ENCODE results near the gene NLRC5. TPM values are rescaled to one million over a fixed set of nuclear protein-coding genes. Genes with fewer than 3 reads are reported as not detected.

NLRC5 gene
- total RNA-seq, 1 experiment from 2014 or later, result 2.4 TPM

DNA sequence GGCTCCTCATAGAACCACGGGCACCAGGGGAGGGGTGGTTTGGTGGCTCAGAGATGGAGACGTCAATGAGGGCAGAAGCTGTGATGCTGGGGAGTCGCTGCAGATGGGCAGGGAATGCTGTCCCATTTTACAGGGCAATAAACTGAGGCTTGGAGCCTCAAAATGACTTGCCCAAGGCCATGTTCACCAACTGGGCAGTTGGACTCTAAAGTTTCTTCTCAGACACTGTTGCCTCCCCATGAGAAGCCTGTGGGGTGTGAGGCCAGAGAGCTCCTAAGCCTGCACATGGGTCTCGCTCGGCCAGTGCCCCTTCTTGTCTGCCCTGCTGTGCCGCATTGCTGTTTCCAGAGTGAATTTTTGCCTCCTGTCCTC, 141.6 kb downstream of the NLRC5 start:
- H2AK5ac ChIP-seq (ENCODE audit: insufficient read length, low read length), result no peak overlapping the region
- H3K9ac ChIP-seq (ENCODE audit: extremely low read depth, insufficient read length, low read length), result no peak overlapping the region
- no peak overlapping the region for H3T11ph ChIP-seq (ENCODE audit: low read length)
- WGBS (ENCODE audit: extremely low coverage, insufficient read length, low lambda C conversion rate), result no CpG with 5 or more reads among the region's 6 CpGs
- H3K79me2 ChIP-seq (ENCODE audit: insufficient read depth, low read length), result no peaks in the 10 kb centered on the region
- no peak overlapping the region for H2BK20ac ChIP-seq (ENCODE audit: low read depth, low read length, poor library complexity, severe bottlenecking)
- Mint-ChIP-seq H3K9me3 (no peaks in the 10 kb centered on the region), H3K27me3 (ENCODE audit: low read depth) (no peaks in the 10 kb centered on the region), H3K4me3 (no peak overlapping the region), H3K27ac (no peak overlapping the region), H3K4me1 (peaks cover 7 to 23% of the 10 kb centered on the region in 2 experiments), H3K36me3 (ENCODE audit: insufficient read depth in 1 of 3, low read depth in 3 of 3) (no peaks in the 10 kb centered on the region)
- no peaks in the 10 kb centered on the region for H3K9me3 ChIP-seq (ENCODE audit: control insufficient read depth, low read depth, low read length)
- no peaks in the 10 kb centered on the region for H3K23me2 ChIP-seq (ENCODE audit: insufficient read length, low read depth, low read length, poor library complexity, severe bottlenecking)
- no peak for DNase-seq
- no peaks in the 10 kb centered on the region for H4K20me1 ChIP-seq (ENCODE audit: control insufficient read depth, insufficient read depth, insufficient read length)
- no peak overlapping the region for H3K4me2 ChIP-seq (ENCODE audit: insufficient read depth, insufficient read length, low read length)
- H4K5ac ChIP-seq (ENCODE audit: insufficient read length, low read depth, low read length), result no peak overlapping the region
- H4K8ac ChIP-seq (replicated peaks; ENCODE audit: insufficient read length, low read depth, low read length), result no peak overlapping the region
- no peak overlapping the region for H3K14ac ChIP-seq (ENCODE audit: insufficient read depth, low read length)
- H2BK15ac ChIP-seq (ENCODE audit: low read depth, low read length), result no peak overlapping the region
- H3K18ac ChIP-seq (ENCODE audit: insufficient read length, low read depth, low read length), result no peak overlapping the region
- H2AFZ ChIP-seq (ENCODE audit: low read length), result no peak overlapping the region
- H3K79me1 ChIP-seq (ENCODE audit: insufficient read depth, low read depth, low read length, poor library complexity, severe bottlenecking), result no peaks in the 10 kb centered on the region
- no peak overlapping the region for H3K27ac ChIP-seq (ENCODE audit: insufficient read length, low read depth, low read length)
- H3K4me1 ChIP-seq (ENCODE audit: insufficient read depth, low read length), result no peaks in the 10 kb centered on the region
- H2BK120ac ChIP-seq (ENCODE audit: low read depth, low read length, poor library complexity, severe bottlenecking), result no peak overlapping the region
- TF ChIP-seq CTCF (conservative IDR thresholded peaks at IDR 0.05), result no peak
- H3K4ac ChIP-seq (ENCODE audit: low read depth, low read length), result no peak overlapping the region
- no peaks in the 10 kb centered on the region for H3K27me3 ChIP-seq (ENCODE audit: insufficient read depth, low read length)
- H2BK12ac ChIP-seq (ENCODE audit: insufficient read length, low read depth, low read length), result no peak overlapping the region
- H2BK5ac ChIP-seq (ENCODE audit: insufficient read length, low read length), result no peak overlapping the region
- no peak overlapping the region for H3K56ac ChIP-seq (ENCODE audit: insufficient read length, low read depth, low read length)
- H4K91ac ChIP-seq (ENCODE audit: insufficient read length, low read depth, low read length), result no peak overlapping the region
- no peak overlapping the region for H3K23ac ChIP-seq (ENCODE audit: insufficient read length, low read depth, low read length)

All from H9 (cell line).